ENCODE results near the gene KLF7.
A peak's percentile ranks its signal among the peaks of the same experiment; 100 is the strongest.

Gene KLF7

GRCh38 chr2:207148020-207148419 lies 17.7 kb downstream of the KLF7 start:
- DNase-seq (ENCODE audit: low read depth in 2 of 2) = no peak

GRCh38 chr2:207144173-207144785 lies 21.5 kb downstream of the KLF7 start:
- DNase-seq (ENCODE audit: low read depth in 2 of 2) = no peak

GRCh38 chr2:207143215-207144172 lies 22.3 kb downstream of the KLF7 start:
- peak in 1 of 2 donors; percentile 30 for DNase-seq (ENCODE audit: low read depth in 2 of 2)

GRCh38 chr2:207142461-207142860 lies 23.3 kb downstream of the KLF7 start:
- no peak for DNase-seq (ENCODE audit: low read depth in 2 of 2)

GRCh38 chr2:207141386-207141785 lies 24.4 kb downstream of the KLF7 start:
- DNase-seq (ENCODE audit: low read depth in 2 of 2) = no peak

GRCh38 chr2:207140265-207140664 lies 25.5 kb downstream of the KLF7 start:
- no peak for DNase-seq (ENCODE audit: low read depth in 2 of 2)

GRCh38 chr2:207139552-207139951 lies 26.2 kb downstream of the KLF7 start:
- DNase-seq (ENCODE audit: low read depth in 2 of 2) = no peak

- no peak for DNase-seq (ENCODE audit: low read depth in 2 of 2)
These were observed 27.0 kb downstream of the KLF7 start for GRCh38 chr2:207138627-207139297.

- no peak for DNase-seq (ENCODE audit: low read depth in 2 of 2)
These were observed 28.0 kb downstream of the KLF7 start for GRCh38 chr2:207137596-207138337.

GRCh38 chr2:207136874-207137273 lies 28.9 kb downstream of the KLF7 start:
- DNase-seq (ENCODE audit: low read depth in 2 of 2) = no peak

GRCh38 chr2:207135801-207136457 lies 29.8 kb downstream of the KLF7 start:
- no peak for DNase-seq (ENCODE audit: low read depth in 2 of 2)

GRCh38 chr2:207135340-207135739 lies 30.4 kb downstream of the KLF7 start:
- no peak for DNase-seq (ENCODE audit: low read depth in 2 of 2)

- DNase-seq (ENCODE audit: low read depth in 2 of 2) = no peak
These were observed 31.8 kb downstream of the KLF7 start for GRCh38 chr2:207133820-207134519.

- no peak for DNase-seq (ENCODE audit: low read depth in 2 of 2)
These were observed 32.3 kb downstream of the KLF7 start for GRCh38 chr2:207133458-207133819.

- no peak for DNase-seq (ENCODE audit: low read depth in 2 of 2)
These were observed 33.7 kb downstream of the KLF7 start for GRCh38 chr2:207132019-207132418.

- no peak for DNase-seq (ENCODE audit: low read depth in 2 of 2)
These were observed 34.2 kb downstream of the KLF7 start for GRCh38 chr2:207131594-207131993.

- no peak for DNase-seq (ENCODE audit: low read depth in 2 of 2)
These were observed 34.7 kb downstream of the KLF7 start for GRCh38 chr2:207130958-207131521.

- DNase-seq (ENCODE audit: low read depth in 2 of 2) = no peak
These were observed 35.9 kb downstream of the KLF7 start for GRCh38 chr2:207129821-207130220.

- DNase-seq (ENCODE audit: low read depth in 2 of 2) = no peak
These were observed 36.9 kb downstream of the KLF7 start for GRCh38 chr2:207128867-207129266.

GRCh38 chr2:207126724-207127308 lies 38.9 kb downstream of the KLF7 start:
- DNase-seq (ENCODE audit: low read depth in 2 of 2) = no peak
